Measurements from ENCODE around the gene PDE6G.

PDE6G gene

DNA sequence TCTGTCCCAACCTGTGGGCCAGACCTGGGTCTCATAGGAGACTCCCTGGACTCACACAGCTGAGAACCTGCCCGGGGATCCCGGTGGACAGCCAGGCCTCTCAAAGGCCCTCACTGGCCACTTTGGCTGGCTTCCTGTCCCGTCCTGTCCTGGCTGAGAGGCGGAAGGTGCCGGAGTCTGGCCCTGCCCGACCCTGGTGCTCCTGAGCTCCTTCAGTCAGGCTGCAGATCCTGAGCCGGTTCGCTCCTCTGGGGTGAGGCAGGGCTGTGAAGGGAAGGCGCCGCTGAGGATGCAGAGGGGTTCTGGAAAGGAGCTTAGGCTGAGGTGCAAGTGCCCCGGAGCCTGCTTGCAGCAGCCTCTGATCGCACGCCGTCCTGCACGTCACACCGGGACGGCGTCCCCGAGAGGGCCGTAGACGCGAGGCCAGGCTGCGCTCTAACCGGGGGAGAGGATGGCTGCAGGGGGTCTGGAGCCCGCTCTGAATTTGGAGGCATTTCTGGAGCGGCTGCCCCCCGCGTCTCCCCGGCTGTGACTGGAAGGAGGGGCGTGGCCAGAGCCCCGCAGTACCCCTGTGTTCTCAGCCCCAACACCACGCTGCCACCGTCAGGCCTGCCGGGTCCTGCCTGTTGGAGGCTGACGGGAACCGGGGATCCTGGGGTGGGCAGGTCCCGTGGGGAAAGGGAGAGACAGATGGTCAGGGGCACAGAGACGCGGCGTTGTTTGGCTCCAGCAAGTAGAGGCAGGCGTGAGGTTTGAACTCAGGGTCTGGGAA is 31.6 kb upstream of the PDE6G start:
- no peak for DNase-seq (ENCODE audit: low spot score)
- FAIRE-seq, result no peak

GRCh38 chr17:81686614-81687013 is 30.3 kb upstream of the PDE6G start:
- FAIRE-seq (no peak), DNase-seq (ENCODE audit: low spot score) (no peak)

DNA sequence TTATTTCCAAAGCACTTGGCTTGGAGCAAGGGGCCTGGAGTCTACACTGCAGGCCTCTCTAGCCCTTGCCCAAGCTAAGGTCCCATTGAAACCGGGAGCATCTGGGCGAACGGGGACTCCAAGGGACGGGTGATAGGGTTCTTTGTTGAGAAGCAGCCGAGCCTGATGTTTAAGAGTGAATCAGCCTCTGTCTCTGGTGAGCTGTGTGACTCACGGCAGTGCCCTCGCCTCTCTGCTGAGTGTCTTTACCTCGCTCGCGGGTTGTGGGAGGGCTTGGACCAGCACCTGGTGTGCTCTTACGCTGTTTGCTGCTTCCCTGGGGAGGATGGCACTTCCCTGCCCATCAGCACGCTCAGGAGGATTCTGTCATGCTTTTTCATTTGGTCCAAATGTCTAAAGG is 28.8 kb upstream of the PDE6G start:
- DNase-seq (ENCODE audit: low spot score) (peak; percentile 86), FAIRE-seq (peak; percentile 85)

GRCh38 chr17:81684442-81684911 is 28.1 kb upstream of the PDE6G start:
- DNase-seq (ENCODE audit: low spot score) (no peak), FAIRE-seq (peak; percentile 12)

DNA sequence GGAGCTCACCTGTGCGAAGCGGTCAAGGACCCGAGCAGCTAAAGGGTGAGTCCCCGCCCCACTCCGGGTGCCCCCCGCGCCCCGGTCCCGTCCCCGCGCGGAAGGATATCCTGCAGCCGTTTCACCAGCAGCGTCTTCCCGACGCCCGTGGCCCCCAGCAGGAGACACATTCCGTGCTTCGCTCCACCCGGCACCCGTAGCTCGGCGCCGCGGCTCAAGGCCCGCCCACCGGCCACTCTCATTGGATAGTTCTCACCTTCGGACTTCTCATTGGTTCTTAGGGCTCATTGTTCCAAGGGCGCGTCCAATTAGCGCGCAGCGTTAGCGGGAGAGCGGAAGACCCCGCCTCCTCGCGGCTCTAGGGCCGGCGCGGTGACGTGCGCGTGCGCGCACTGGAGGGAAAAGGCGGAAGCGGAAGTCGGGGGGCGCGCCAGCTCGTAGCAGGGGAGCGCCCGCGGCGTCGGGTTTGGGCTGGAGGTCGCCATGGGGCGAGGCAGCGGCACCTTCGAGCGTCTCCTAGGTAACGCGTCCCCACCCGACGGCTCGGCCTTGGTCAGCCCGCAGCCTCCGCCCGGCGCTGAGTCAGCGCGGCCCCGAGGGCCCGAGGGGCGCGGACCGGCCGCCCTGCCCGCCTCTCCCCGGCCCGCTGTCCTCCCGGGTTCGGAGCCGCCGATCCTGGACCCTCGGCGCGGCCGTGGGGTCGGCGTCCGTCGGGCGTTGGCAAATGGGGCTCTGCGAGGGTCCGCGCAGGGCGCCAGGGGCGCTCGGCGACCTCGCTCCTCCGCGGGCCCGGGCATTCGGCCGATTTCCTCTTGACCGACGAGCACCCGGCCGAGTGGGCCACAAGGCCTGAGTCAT is 27.5 kb upstream of the PDE6G start, which contains the start of the genes ARL16 and HGS:
Gene ARL16, minus strand, starts transcription at position 214 of the 858 bp plus-strand sequence. Its CDS starts 44 bp downstream, at position 170.
Gene HGS, plus strand, starts transcription at position 428 of the 858 bp plus-strand sequence. Its CDS starts 56 bp downstream, at position 484.
- FAIRE-seq, result peak; percentile 87

DNA sequence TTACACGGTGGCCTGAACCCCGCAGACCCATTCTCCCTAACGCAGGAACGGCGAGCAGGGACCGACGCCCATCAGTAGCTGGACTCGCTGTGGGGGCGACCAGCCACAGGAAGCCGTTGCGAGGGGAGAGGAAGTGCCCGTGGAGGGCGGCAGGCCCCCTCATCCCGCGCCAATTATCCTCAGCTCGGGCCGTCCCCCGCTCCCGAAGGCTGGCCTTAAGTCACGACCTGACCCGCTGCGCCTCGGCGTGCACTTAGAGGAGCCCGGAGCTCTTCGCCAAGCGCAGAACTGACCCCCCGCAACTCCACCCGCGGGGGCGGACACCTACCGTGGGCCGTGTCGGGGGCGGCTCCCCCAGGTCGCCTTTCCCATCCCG is 26.9 kb upstream of the PDE6G start:
- DNase-seq (ENCODE audit: low spot score) (no peak), FAIRE-seq (no peak)

More for the DNA sequence above, 27.5 kb upstream of the PDE6G start, which contains the start of the genes ARL16 and HGS:
- DNase-seq (ENCODE audit: low spot score), result peak; percentile 97

DNA sequence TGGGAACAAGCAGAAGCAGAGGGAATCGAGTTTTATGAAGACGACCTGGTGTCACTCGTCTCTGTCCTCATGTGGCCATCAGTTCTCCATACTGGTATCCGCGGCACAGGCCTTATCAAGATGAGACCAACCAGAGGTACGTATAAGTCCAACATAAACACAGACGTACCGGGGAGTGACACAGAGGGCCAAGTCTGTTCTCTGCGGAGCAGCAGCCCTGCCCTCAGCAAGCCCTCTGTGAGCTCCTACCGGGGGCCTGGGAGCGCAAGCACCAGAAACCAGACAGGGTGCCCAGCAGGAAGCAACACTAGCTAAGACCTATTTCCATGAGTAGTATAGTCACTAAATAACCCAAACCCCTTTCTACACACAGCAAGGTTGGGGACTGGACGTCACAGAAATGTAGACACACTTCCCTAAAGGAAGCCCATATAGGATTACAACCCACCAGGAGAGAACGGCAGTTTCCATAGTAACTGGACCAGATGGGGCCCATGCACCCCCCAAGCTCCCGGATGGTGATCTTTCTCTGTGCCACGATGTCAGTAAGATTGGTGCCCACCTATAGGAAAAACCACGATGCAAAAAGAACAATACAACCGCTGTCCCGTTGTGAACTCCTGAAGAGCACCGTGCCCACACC is 26.3 kb upstream of the PDE6G start:
- FAIRE-seq (no peak), DNase-seq (ENCODE audit: low spot score) (no peak)

DNA sequence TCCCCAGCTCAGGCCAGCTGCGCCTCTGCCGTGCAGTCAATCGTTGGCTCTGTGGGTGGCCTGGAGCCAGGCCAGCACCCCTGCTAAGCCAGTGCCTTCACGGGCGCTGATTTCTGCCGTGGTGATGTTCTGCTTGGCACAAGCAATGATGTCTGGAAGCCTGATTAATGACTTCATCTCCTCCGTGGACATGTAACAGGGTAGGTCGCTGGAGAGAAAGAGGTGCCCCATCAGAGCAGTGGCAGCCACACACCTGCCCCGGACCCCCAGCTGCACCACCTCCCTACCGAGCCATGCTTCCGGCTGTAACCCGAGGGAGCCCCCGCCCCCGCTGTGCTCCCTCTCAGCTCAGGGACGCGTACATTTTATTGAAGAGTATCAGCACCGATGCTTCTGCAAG is 25.3 kb upstream of the PDE6G start:
- DNase-seq (ENCODE audit: low spot score) (peak; percentile 83), FAIRE-seq (peak; percentile 85)

GRCh38 chr17:81680150-81680549 is 23.8 kb upstream of the PDE6G start:
- no peak for FAIRE-seq
- no peak for DNase-seq (ENCODE audit: low spot score)

DNA sequence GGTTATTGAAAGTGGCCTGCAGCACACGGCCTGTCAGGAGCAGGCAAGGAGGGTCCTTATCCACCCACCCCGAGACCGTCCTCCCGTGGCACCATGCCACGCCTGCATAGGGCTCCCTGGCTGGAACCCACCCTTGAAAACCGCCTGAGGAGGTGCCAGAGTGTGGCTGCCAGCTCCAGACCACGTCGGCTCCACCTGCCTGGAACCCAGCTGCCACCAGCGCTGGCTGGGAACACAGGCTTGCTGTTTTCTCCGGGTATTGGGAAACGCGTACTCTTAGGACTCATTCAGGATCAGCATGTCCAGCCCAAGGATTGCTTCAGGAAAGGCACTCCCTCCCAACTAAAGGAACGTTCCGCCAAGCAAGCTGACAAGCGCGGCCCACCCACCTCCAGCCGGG is 20.6 kb upstream of the PDE6G start:
- DNase-seq (ENCODE audit: low spot score) (no peak), FAIRE-seq (no peak)

DNA sequence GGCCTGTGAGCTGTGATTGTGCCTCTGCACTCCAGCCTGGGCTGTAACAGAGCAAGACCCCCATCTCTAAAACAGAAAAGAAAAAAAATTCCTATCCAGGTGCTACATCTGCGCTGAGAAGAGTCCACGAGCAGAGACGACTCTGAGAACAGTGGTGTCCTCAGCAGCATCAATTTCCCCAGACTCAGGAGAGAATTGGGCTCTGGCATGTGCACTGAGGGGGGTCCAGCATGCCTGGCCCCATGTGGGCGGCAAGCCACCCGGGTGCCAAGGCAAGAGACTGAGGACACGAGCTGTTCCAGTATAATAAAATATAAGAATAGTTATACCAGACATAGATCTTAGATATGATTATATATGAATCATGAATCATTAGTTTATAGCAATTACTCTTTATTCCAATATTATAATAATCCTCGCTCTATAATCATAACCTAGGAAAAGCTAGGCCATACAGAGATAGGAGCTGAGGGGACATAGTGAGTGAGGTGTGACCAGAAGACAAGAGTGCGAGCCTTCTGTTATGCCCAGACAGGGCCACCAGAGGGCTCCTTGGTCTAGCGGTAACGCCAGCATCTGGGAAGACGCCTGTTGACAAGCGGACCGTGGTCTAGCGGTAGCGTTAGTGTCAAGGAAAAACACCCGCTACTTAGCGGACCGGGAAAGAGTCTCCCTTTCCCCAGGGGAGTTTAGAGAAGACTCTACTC is 19.3 kb upstream of the PDE6G start:
- DNase-seq (ENCODE audit: low spot score) (peak; percentile 24), FAIRE-seq (peak; percentile 74)

- FAIRE-seq (no peak), DNase-seq (ENCODE audit: low spot score) (no peak)
Observed at GRCh38 chr17:81673561-81674258, 17.4 kb upstream of the PDE6G start.

- FAIRE-seq (no peak), DNase-seq (ENCODE audit: low spot score) (no peak)
Observed at GRCh38 chr17:81672954-81673353, 16.6 kb upstream of the PDE6G start.

- FAIRE-seq (no peak), DNase-seq (ENCODE audit: low spot score) (no peak)
Observed at GRCh38 chr17:81672504-81672903, 16.2 kb upstream of the PDE6G start.

DNA sequence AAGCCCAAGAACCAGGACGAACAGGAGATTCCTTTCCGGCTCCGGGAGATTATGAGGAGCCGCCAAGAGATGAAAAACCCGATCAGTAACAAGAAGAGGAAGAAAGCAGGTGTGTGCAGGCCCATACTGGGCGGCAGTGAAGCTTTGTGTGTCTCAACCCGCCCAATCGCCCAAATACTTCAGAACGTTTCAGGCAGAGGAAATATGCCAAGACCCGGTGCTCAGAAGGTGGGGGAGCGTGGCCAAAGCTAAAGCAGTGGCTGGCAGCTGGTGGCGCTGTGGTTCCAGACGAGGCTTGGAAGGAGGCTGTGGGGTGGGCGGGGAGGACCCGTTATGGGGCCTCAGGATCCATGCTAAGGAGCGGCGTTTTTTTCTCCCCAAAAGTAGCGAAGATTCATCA is 11.4 kb upstream of the PDE6G start:
- FAIRE-seq, result no peak
- no peak for DNase-seq (ENCODE audit: low spot score)

GRCh38 chr17:81666342-81667191 is 10.2 kb upstream of the PDE6G start, which contains the start of the genes CCDC137 and OXLD1:
Gene CCDC137, plus strand, starts transcription at chr17:81666737. Its CDS starts 30 bp downstream, at chr17:81666767.
Gene OXLD1, minus strand, starts transcription at chr17:81666605. Its CDS starts 28 bp downstream, at chr17:81666577.
- DNase-seq (ENCODE audit: low spot score) (peak; percentile 89), FAIRE-seq (no peak)

- DNase-seq (ENCODE audit: low spot score) (no peak), FAIRE-seq (no peak)
Observed at GRCh38 chr17:81666092-81666341, 9.7 kb upstream of the PDE6G start.

GRCh38 chr17:81665205-81666091 is 9.1 kb upstream of the PDE6G start:
- peak; percentile 11 for DNase-seq (ENCODE audit: low spot score)
- no peak for FAIRE-seq
